Prostate gland (tissue), 2 donors: ENCODE results near the gene SPSB3. TPM values are rescaled to one million over a fixed set of nuclear protein-coding genes. Genes with fewer than 3 reads are reported as not detected.

Source experiments
- DNase-seq: peaks from one replicate; pipeline ENCODE4 v3.0.0-alpha.2; 2019; ENCODE audit warnings: low spot score
- H3K27ac ChIP-seq, 2 donors: fragments of 200-600 bp; sonication (generic); 2 replicates each; pipeline ENCODE4 v1.5.1; 2017 to 2019
- H3K27me3 ChIP-seq: fragments of 200-600 bp; sonication (generic); replicated peaks from 2 replicates; pipeline ENCODE4 v1.5.1; 2019; ENCODE audit not compliant: insufficient read depth
- H3K36me3 ChIP-seq, 2 donors: fragments of 200-600 bp; sonication (generic); 1 replicate in 1 of 2; 2 replicates in 1 of 2; pipeline versions ENCODE4 v1.5.1 to v1.8.1; 2017 to 2019
- H3K4me1 ChIP-seq: fragments of 200-600 bp; sonication (generic); replicated peaks from 2 replicates; pipeline ENCODE4 v1.5.1; 2019
- H3K4me3 ChIP-seq, 2 donors: fragments of 200-600 bp; sonication (generic); 2 replicates each; pipeline ENCODE4 v1.5.1; 2017 to 2019
- H3K9me3 ChIP-seq: fragments of 200-600 bp; sonication (generic); 2 replicates; pipeline ENCODE4 v1.5.1; 2017
- POLR2A ChIP-seq: fragments of 450-650 bp; IDR thresholded peaks from one replicate; pipeline ENCODE4 v1.6.1; 2016; ENCODE audit warnings: antibody characterized with exemption, mild to moderate bottlenecking
- POLR2AphosphoS5 ChIP-seq: sonication (generic); formaldehyde crosslinking; IDR thresholded peaks from one replicate; pipeline ENCODE4 v1.6.1; 2017; ENCODE audit warnings: antibody characterized with exemption
- WGBS: methylation state at CpG from one replicate; pipeline ENCODE4 v1.1.5; 2018; 5-methylcytosine and 5-hydroxymethylcytosine counted together
- intact Hi-C: fragments of 100-400 bp; cut with DNase I; formaldehyde crosslinking; loops from one replicate; pipeline ENCODE4 v1.14.2; 2022
- total RNA-seq, 2 donors: library from RNA; depleted of rRNA; stranded (reverse); fragments of >200 nt; gene quantifications; one replicate each; pipeline ENCODE4 v1.1.0, GENCODE V29; 2016
- TF ChIP-seq, protein P1 (sequence below), 4 experiments: fragments of 200-600 bp in 2 of 4; fragments of 450-650 bp in 2 of 4; sonication (generic) in 2 of 4; IDR thresholded peaks; 1 replicate in 3 of 4; 2 replicates in 1 of 4; pipeline ENCODE4 v1.5.1; 2016 to 2019; ENCODE audit warnings: antibody characterized with exemption in 4 of 4, mild to moderate bottlenecking in 2 of 4, moderate library complexity in 2 of 4

The SPSB3 gene
- total RNA-seq, 2 donors from 2014 or later, result 87.8 to 138 TPM

DNA sequence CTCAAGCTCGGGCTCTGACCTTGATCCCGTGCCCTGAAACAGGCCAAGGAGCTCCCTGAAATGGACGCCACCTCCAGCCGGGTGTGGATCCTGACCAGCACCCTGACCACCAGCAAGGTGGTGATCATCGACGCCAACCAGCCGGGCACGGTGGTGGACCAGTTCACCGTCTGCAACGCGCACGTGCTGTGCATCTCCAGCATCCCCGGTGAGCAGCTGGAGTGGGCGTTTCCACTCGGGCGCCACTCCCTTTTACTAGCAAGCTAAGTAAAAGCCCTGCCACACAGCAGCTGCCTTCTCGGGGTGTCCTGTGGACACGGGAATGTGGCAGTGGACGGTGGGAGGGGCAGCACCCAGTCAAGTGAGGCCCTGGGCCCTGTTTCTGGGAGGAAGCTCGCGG lies 17.4 kb downstream of the SPSB3 start:
- DNase-seq, result no peak
- 91% methylated on average over 21 of the region's 21 CpGs for WGBS
- TF ChIP-seq, protein P1, sequence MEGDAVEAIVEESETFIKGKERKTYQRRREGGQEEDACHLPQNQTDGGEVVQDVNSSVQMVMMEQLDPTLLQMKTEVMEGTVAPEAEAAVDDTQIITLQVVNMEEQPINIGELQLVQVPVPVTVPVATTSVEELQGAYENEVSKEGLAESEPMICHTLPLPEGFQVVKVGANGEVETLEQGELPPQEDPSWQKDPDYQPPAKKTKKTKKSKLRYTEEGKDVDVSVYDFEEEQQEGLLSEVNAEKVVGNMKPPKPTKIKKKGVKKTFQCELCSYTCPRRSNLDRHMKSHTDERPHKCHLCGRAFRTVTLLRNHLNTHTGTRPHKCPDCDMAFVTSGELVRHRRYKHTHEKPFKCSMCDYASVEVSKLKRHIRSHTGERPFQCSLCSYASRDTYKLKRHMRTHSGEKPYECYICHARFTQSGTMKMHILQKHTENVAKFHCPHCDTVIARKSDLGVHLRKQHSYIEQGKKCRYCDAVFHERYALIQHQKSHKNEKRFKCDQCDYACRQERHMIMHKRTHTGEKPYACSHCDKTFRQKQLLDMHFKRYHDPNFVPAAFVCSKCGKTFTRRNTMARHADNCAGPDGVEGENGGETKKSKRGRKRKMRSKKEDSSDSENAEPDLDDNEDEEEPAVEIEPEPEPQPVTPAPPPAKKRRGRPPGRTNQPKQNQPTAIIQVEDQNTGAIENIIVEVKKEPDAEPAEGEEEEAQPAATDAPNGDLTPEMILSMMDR (IDR thresholded peaks at IDR 0.05), result no peak
- TF ChIP-seq POLR2AphosphoS5, result no peak
- no peak for TF ChIP-seq POLR2A
- peaks cover 2 to 37% of the 10 kb centered on the region in 2 donors for H3K36me3 ChIP-seq
- peaks cover 3% of the 10 kb centered on the region for H3K4me1 ChIP-seq
- H3K27ac ChIP-seq, result no peak overlapping the region
- H3K9me3 ChIP-seq, result no peaks in the 10 kb centered on the region
- H3K4me3 ChIP-seq, result no peak overlapping the region
- H3K27me3 ChIP-seq, result no peaks in the 10 kb centered on the region
- intact Hi-C loops, result loop anchor here (10.0 kb wide), 1 partner anchor 550 kb away; no protein-coding TSS in a partner anchor

DNA sequence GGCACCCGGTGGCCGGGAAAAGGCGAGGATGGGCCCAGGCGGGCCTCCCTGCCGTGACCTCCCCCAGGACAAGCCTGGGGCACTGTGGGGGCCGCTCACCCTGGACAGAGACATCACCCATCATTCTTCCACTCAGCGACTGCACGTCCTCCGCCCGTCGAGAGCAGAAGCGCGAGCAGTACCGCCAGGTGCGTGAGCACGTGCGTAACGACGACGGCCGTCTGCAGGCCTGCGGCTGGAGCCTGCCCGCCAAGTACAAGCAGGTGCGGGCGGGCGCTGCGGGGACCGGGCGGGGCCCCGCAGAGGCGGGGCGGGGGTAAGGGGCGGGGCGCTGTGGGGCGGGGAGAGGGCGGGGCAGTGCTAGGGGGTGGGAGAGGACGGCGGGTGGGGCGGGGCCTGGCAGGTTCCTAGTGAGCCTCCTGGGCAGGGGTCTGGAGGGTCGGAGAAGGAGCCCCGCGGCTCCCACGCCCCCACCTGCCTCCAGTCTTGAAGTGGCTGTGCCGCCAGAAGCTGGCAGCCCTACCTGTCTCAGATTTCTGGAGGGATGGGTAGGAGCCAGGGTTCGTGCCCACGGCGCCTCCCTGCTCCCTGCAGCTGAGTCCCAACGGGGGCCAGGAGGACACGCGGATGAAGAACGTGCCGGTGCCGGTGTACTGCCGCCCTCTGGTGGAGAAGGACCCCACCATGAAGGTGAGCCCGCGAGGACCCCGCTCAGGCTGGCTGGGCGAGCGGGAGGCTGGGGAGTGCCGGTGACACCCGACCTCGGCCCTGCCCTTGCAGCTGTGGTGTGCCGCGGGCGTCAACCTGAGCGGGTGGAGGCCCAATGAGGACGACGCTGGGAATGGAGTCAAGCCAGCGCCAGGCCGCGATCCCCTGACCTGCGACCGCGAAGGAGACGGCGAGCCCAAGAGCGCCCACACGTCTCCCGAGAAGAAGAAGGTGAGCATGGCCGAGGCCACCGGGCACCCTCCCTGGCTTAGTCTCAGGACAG lies 18.6 kb downstream of the SPSB3 start:
- Histone ChIP-seq H3K27ac (no peak overlapping the region), H3K27me3 (no peaks in the 10 kb centered on the region), H3K36me3 (peaks cover 2 to 37% of the 10 kb centered on the region in 2 donors), H3K9me3 (no peaks in the 10 kb centered on the region), H3K4me1 (no peaks in the 10 kb centered on the region), H3K4me3 (no peak overlapping the region)
- no peak for DNase-seq
- TF ChIP-seq, protein P1 (IDR thresholded peaks at IDR 0.05), result peak in 2 of 4 experiments; percentile 38 to 52
- TF ChIP-seq POLR2AphosphoS5, result no peak
- intact Hi-C loops, result loop anchor here (10.0 kb wide), 1 partner anchor 549 kb away; no protein-coding TSS in a partner anchor
- 69% methylated on average over 61 of the region's 81 CpGs for WGBS

- intact Hi-C loops, result loop anchor here (10.0 kb wide), 1 partner anchor 548 kb away; no protein-coding TSS in a partner anchor
- TF ChIP-seq, protein P1 (IDR thresholded peaks at IDR 0.05), result no peak
- TF ChIP-seq POLR2A, result no peak
- no peak for TF ChIP-seq POLR2AphosphoS5
- Histone ChIP-seq H3K4me3 (no peak overlapping the region), H3K27ac (no peak overlapping the region), H3K36me3 (peaks cover 2 to 33% of the 10 kb centered on the region in 2 donors), H3K4me1 (no peaks in the 10 kb centered on the region), H3K9me3 (no peaks in the 10 kb centered on the region), H3K27me3 (no peaks in the 10 kb centered on the region)
- no peak for DNase-seq
- WGBS, result 82% methylated on average over 18 of the region's 24 CpGs
These were observed 19.4 kb downstream of the SPSB3 start for GRCh38 chr16:1762879-1763520.

- Histone ChIP-seq H3K27me3 (no peaks in the 10 kb centered on the region), H3K36me3 (peaks cover 2 to 26% of the 10 kb centered on the region in 2 donors), H3K27ac (no peak overlapping the region), H3K4me1 (no peaks in the 10 kb centered on the region), H3K4me3 (no peak overlapping the region), H3K9me3 (no peaks in the 10 kb centered on the region)
- DNase-seq, result no peak
- TF ChIP-seq POLR2AphosphoS5, result no peak
- TF ChIP-seq, protein P1 (IDR thresholded peaks at IDR 0.05), result no peak
- intact Hi-C loops, result loop anchor here (10.0 kb wide), 1 partner anchor 548 kb away; no protein-coding TSS in a partner anchor
- 93% methylated on average over 30 of the region's 30 CpGs for WGBS
These were observed 20.0 kb downstream of the SPSB3 start for GRCh38 chr16:1762196-1762878.
